Fibroblast of pulmonary artery (primary cell): ENCODE measurements around the gene TOGARAM2.

Experiments used
- DNase-seq: peaks from one replicate; pipeline ENCODE4 v3.0.0-alpha.2; 2010; ENCODE audit warnings: low read depth
- H3K4me3 ChIP-seq: replicated peaks from 2 replicates; pipeline ENCODE4 v1.5.1; 2011; ENCODE audit warnings: low read depth, mild to moderate bottlenecking, control low read depth, low read length, moderate library complexity
- CTCF ChIP-seq: IDR thresholded peaks from 2 replicates; pipeline ENCODE4 v1.5.1; 2011; ENCODE audit warnings: mild to moderate bottlenecking, control low read depth, low read length, inconsistent platforms; ENCODE audit errors: missing control alignments

The TOGARAM2 gene

GRCh38 chr2:29056452-29056851, 75.4 kb downstream of the TOGARAM2 start:
- DNase-seq = no peak
- TF ChIP-seq CTCF = no peak
- H3K4me3 ChIP-seq = no peak overlapping the region

- DNase-seq = no peak
- no peak for TF ChIP-seq CTCF
- no peak overlapping the region for H3K4me3 ChIP-seq
Measured at GRCh38 chr2:29057006-29057405, 75.9 kb downstream of the TOGARAM2 start.

GRCh38 chr2:29059624-29060023, 78.5 kb downstream of the TOGARAM2 start:
- no peak for TF ChIP-seq CTCF
- no peak overlapping the region for H3K4me3 ChIP-seq
- DNase-seq = no peak

GRCh38 chr2:29060441-29060840, 79.3 kb downstream of the TOGARAM2 start:
- no peak for DNase-seq
- TF ChIP-seq CTCF = no peak
- no peak overlapping the region for H3K4me3 ChIP-seq

GRCh38 chr2:29061176-29061575, 80.1 kb downstream of the TOGARAM2 start:
- DNase-seq = no peak
- no peak overlapping the region for H3K4me3 ChIP-seq
- no peak for TF ChIP-seq CTCF

GRCh38 chr2:29061616-29062015, 80.5 kb downstream of the TOGARAM2 start:
- no peak overlapping the region for H3K4me3 ChIP-seq
- no peak for TF ChIP-seq CTCF
- no peak for DNase-seq

- no peak for DNase-seq
- H3K4me3 ChIP-seq = no peak overlapping the region
- no peak for TF ChIP-seq CTCF
Measured at GRCh38 chr2:29062371-29062770, 81.3 kb downstream of the TOGARAM2 start.
